ENCODE measurements around the gene CEP57. TPM values are rescaled to one million over a fixed set of nuclear protein-coding genes. Genes with fewer than 3 reads are reported as not detected.
A peak's percentile ranks its signal among the peaks of the same experiment; 100 is the strongest.
"Not testable (repeated sequence)": the region's sequence is repeated elsewhere in the genome, so short reads cannot be mapped to it uniquely, and the experiment has no call there.

CEP57 gene
- total and polyA plus RNA-seq, 9 donors, result 40.8 to 54.7 (median 46.1) TPM

DNA sequence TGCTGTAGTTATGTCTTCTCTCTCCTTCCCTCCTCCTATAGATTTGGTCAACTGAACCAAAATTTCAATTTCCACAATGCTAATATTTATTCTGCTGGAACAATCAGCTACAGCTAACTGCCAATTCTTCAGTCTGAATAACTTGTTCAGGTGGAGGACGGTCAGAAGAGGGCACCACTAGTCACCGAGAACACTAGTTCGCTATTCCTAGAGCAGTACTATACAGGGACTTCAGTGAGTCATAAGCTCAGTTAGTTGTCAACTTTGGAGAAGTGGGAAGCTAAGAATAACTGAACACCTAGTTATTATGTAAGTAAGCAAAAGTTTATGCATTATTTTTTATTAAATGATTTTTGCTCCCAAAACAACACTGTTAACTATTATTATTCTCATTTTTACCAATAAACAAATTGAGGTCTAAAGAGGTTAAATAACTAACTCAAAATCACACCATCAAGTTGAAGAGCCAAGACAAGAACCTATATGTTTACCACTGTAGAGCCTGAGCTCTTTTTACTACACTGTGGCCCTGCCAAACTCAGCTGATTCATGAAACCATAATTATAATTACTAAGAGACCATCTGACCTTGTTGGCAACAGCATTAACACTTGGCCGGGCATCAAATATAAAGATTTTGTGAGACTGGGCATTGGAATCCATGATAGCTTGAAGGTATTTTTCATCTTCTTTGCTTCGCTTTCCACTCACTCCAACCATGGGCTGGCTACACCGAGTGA lies 59.0 kb downstream of the CEP57 start:
- Histone ChIP-seq H3K27ac (ENCODE audit: low read length) (no peak overlapping the region), H3K27me3 (ENCODE audit: control insufficient read depth, insufficient read depth, low read length) (no peaks in the 10 kb centered on the region), H3K4me3 (ENCODE audit: low read length) (no peak overlapping the region), H3K4me1 (ENCODE audit: control insufficient read depth, insufficient read depth, low read length) (no peaks in the 10 kb centered on the region), H3K9me3 (replicated peaks; ENCODE audit: control insufficient read depth, low read depth, low read length) (no peaks in the 10 kb centered on the region), H3K36me3 (ENCODE audit: control insufficient read depth, insufficient read depth, low read length) (peaks cover 20% of the 10 kb centered on the region)
- 20% methylated on average over 1 of the region's 6 CpGs for WGBS (ENCODE audit: insufficient coverage)
- peak; percentile 68 for DNase-seq

GRCh38 chr11:95850137-95850536 lies 59.8 kb downstream of the CEP57 start:
- Histone ChIP-seq H3K27ac (ENCODE audit: low read length) (no peak overlapping the region), H3K4me3 (ENCODE audit: low read length) (no peak overlapping the region), H3K9me3 (replicated peaks; ENCODE audit: control insufficient read depth, low read depth, low read length) (no peaks in the 10 kb centered on the region), H3K27me3 (ENCODE audit: control insufficient read depth, insufficient read depth, low read length) (no peaks in the 10 kb centered on the region), H3K36me3 (ENCODE audit: control insufficient read depth, insufficient read depth, low read length) (peaks cover 14% of the 10 kb centered on the region), H3K4me1 (ENCODE audit: control insufficient read depth, insufficient read depth, low read length) (no peaks in the 10 kb centered on the region)
- no peak for DNase-seq

- Histone ChIP-seq H3K9me3 (replicated peaks; ENCODE audit: control insufficient read depth, low read depth, low read length) (no peaks in the 10 kb centered on the region), H3K36me3 (ENCODE audit: control insufficient read depth, insufficient read depth, low read length) (peaks cover 17% of the 10 kb centered on the region), H3K4me3 (ENCODE audit: low read length) (no peak overlapping the region), H3K4me1 (ENCODE audit: control insufficient read depth, insufficient read depth, low read length) (no peaks in the 10 kb centered on the region), H3K27me3 (ENCODE audit: control insufficient read depth, insufficient read depth, low read length) (no peaks in the 10 kb centered on the region), H3K27ac (ENCODE audit: low read length) (no peak overlapping the region)
- no peak for DNase-seq
Observed at GRCh38 chr11:95853138-95853537, 62.8 kb downstream of the CEP57 start.

DNA sequence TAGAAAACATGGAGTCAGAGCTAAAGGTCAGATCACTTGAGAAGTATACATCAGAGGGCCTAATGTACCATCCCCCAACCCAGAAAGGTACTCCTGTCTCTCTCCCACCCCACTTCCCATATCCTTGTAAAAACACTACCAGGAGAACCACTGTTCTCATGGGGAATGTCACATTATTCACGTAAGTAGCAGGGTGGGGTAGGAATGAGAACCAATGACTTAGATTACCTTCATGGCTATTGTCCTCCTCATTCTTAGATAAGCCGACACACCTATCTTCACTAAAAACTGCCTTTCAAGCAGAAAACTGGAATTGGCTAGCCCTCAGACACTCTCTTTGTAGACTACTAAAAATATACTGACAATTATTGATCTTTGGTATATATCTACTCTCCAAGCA lies 63.6 kb downstream of the CEP57 start:
- Histone ChIP-seq H3K4me1 (ENCODE audit: control insufficient read depth, insufficient read depth, low read length) (no peaks in the 10 kb centered on the region), H3K27me3 (ENCODE audit: control insufficient read depth, insufficient read depth, low read length) (no peaks in the 10 kb centered on the region), H3K9me3 (replicated peaks; ENCODE audit: control insufficient read depth, low read depth, low read length) (no peaks in the 10 kb centered on the region), H3K36me3 (ENCODE audit: control insufficient read depth, insufficient read depth, low read length) (peaks cover 17% of the 10 kb centered on the region), H3K27ac (ENCODE audit: low read length) (no peak overlapping the region), H3K4me3 (ENCODE audit: low read length) (no peak overlapping the region)
- DNase-seq, result no peak
- no CpG with 5 or more reads among the region's 2 CpGs for WGBS (ENCODE audit: insufficient coverage)

DNA sequence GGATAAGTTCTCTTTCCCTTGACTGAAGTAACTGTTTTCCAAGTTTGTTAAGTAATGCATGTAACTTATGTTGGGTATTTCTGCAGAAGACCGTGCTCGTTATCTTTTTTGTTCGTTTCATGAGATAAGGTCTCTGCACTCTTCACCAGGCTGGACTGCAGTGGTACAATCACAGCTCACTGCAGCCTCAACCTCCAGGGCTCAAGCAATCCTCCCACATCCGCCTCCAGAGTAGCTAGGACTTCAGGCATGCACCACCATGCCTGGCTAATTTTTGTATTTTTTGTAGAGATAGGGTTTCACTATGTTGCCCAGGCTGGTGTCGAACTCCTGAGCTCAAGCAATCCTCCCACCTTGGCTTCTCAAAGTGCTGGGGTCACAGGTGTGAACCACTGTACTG lies 64.1 kb downstream of the CEP57 start:
- not testable (repeated sequence) for H3K27ac ChIP-seq (ENCODE audit: low read length); H3K27me3 ChIP-seq (ENCODE audit: control insufficient read depth, insufficient read depth, low read length); H3K4me3 ChIP-seq (ENCODE audit: low read length); H3K4me1 ChIP-seq (ENCODE audit: control insufficient read depth, insufficient read depth, low read length); DNase-seq; H3K9me3 ChIP-seq (replicated peaks; ENCODE audit: control insufficient read depth, low read depth, low read length)
- 92% methylated on average over 2 of the region's 5 CpGs for WGBS (ENCODE audit: insufficient coverage)
- H3K36me3 ChIP-seq (ENCODE audit: control insufficient read depth, insufficient read depth, low read length), result peaks cover 17% of the 10 kb centered on the region

DNA sequence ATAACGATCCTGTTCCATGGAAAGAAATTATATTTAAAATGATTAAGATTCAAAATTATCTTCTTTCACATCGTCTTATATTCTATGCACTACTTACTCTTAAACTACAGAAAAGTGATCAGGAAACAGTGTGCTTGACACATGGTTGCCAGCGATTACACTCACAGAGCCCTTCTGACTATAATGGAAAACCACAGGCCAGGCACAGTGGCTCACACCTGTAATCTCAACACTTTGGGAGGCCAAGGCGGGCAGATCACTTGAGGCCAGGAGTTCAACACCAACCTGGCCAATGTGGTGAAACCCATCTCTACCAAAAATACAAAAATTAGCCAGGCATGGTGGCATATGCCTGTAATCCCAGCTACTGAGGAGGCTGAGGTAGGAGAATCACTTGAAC lies 69.7 kb downstream of the CEP57 start:
- not testable (repeated sequence) for DNase-seq; H3K4me3 ChIP-seq (ENCODE audit: low read length)
- no CpG with 5 or more reads among the region's 4 CpGs for WGBS (ENCODE audit: insufficient coverage)

GRCh38 chr11:95863486-95864140 lies 73.3 kb downstream of the CEP57 start:
- H3K4me3 ChIP-seq (ENCODE audit: low read length), result no peak overlapping the region
- H3K9me3 ChIP-seq (replicated peaks; ENCODE audit: control insufficient read depth, low read depth, low read length), result no peaks in the 10 kb centered on the region
- no peaks in the 10 kb centered on the region for H3K4me1 ChIP-seq (ENCODE audit: control insufficient read depth, insufficient read depth, low read length)
- H3K36me3 ChIP-seq (ENCODE audit: control insufficient read depth, insufficient read depth, low read length), result peaks cover 2% of the 10 kb centered on the region
- WGBS (ENCODE audit: insufficient coverage), result 89% methylated on average over 2 of the region's 2 CpGs
- DNase-seq, result no peak
- H3K27ac ChIP-seq (ENCODE audit: low read length), result no peak overlapping the region
- H3K27me3 ChIP-seq (ENCODE audit: control insufficient read depth, insufficient read depth, low read length), result no peaks in the 10 kb centered on the region

More for the DNA sequence above, 69.7 kb downstream of the CEP57 start:
- H3K27ac ChIP-seq (ENCODE audit: low read length); H3K36me3 ChIP-seq (ENCODE audit: control insufficient read depth, insufficient read depth, low read length); H3K27me3 ChIP-seq (ENCODE audit: control insufficient read depth, insufficient read depth, low read length); H3K9me3 ChIP-seq (replicated peaks; ENCODE audit: control insufficient read depth, low read depth, low read length); H3K4me1 ChIP-seq (ENCODE audit: control insufficient read depth, insufficient read depth, low read length): not testable (repeated sequence)

- DNase-seq, result no peak
- no peaks in the 10 kb centered on the region for H3K4me1 ChIP-seq (ENCODE audit: control insufficient read depth, insufficient read depth, low read length)
- no CpG with 5 or more reads among the region's 6 CpGs for WGBS (ENCODE audit: insufficient coverage)
- H3K27ac ChIP-seq (ENCODE audit: low read length), result no peak overlapping the region
- H3K4me3 ChIP-seq (ENCODE audit: low read length), result no peak overlapping the region
- H3K36me3 ChIP-seq (ENCODE audit: control insufficient read depth, insufficient read depth, low read length), result no peaks in the 10 kb centered on the region
- H3K9me3 ChIP-seq (replicated peaks; ENCODE audit: control insufficient read depth, low read depth, low read length), result no peaks in the 10 kb centered on the region
- no peaks in the 10 kb centered on the region for H3K27me3 ChIP-seq (ENCODE audit: control insufficient read depth, insufficient read depth, low read length)
Observed at GRCh38 chr11:95867105-95867504, 76.8 kb downstream of the CEP57 start.

DNA sequence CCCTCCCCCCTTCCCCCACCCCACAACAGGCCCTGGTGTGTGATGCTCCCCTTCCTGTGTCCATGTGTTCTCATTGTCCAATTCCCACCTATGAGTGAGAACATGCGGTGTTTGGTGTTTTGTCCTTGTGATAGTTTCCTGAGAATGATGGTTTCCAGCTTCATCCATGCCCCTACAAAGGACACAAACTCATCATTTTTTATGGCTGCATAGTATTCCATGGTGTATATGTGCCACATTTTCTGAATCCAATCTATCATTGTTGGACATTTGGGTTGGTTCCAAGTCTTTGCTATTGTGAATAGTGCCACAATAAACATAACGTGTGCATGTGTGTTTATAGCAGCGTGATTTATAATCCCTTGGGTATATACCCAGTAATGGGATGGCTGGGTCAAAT lies 80.6 kb downstream of the CEP57 start:
- not testable (repeated sequence) for H3K27ac ChIP-seq (ENCODE audit: low read length); H3K9me3 ChIP-seq (replicated peaks; ENCODE audit: control insufficient read depth, low read depth, low read length); H3K4me3 ChIP-seq (ENCODE audit: low read length); H3K4me1 ChIP-seq (ENCODE audit: control insufficient read depth, insufficient read depth, low read length); H3K36me3 ChIP-seq (ENCODE audit: control insufficient read depth, insufficient read depth, low read length); H3K27me3 ChIP-seq (ENCODE audit: control insufficient read depth, insufficient read depth, low read length); DNase-seq
- no CpG with 5 or more reads among the region's 3 CpGs for WGBS (ENCODE audit: insufficient coverage)

DNA sequence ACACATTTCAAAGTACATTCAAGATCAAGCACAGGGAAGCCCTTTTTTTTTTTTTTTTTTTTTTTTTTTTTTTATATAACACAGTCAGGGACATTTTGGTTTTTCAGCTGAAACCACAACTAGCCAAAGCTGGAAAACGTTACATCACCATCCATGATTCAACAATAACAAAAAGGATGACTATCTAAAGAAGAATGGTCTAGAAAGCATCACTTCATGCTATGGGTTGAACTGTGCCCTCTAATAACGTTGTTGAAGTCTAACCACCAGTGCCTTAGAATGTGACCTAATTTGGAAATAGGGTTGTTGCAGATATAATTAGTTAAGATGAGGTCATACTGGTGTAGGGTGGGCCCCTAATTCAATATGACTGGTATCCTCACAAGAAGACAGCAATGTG lies 87.0 kb downstream of the CEP57 start:
- Histone ChIP-seq H3K27me3 (ENCODE audit: control insufficient read depth, insufficient read depth, low read length) (no peaks in the 10 kb centered on the region), H3K9me3 (replicated peaks; ENCODE audit: control insufficient read depth, low read depth, low read length) (peaks cover 4% of the 10 kb centered on the region), H3K4me1 (ENCODE audit: control insufficient read depth, insufficient read depth, low read length) (no peaks in the 10 kb centered on the region), H3K4me3 (ENCODE audit: low read length) (no peak overlapping the region), H3K27ac (ENCODE audit: low read length) (no peak overlapping the region), H3K36me3 (ENCODE audit: control insufficient read depth, insufficient read depth, low read length) (peaks cover 3% of the 10 kb centered on the region)
- no peak for DNase-seq
- 86% methylated on average over 1 of the region's 2 CpGs for WGBS (ENCODE audit: insufficient coverage)

Measured in muscle of leg (tissue), 11 donors.